Stimulated activated CD4-positive, alpha-beta T cell treated with anti-CD3 and anti-CD28 coated beads, Interleukin-12 subunit alpha, Interleukin-12 subunit beta, amount 100 ng/mL, for 48 hours (primary cell): ENCODE measurements around the gene TBX2.

Source experiments
- DNase-seq, 3 donors: peaks; one replicate each; pipeline ENCODE4 v3.0.0-alpha.2; 2020; ENCODE audit warnings: low read depth in 2 of 3, low spot score in 1 of 3

The TBX2 gene

GRCh38 chr17:61368832-61369450 is 30.7 kb upstream of the TBX2 start:
- no peak for DNase-seq

DNA sequence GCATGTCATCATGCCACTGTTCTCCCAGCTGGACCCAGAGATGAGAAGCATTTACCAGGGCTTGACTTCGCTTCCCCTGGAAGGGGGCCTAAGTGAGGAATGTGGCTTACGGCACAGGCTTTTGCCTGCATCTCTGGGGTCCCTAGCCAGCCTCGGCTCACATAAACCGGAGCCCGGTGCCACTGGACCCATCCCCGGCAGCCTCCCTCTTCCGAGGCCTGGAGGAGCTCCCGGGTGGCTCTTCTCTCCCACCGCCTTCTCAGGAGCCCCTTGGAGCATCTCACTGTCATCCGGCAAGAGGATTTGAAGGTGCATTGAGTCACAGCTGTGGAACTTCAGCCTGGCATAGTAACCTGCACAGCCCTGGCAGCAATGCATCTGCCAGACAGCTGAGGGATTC is 29.9 kb upstream of the TBX2 start:
- DNase-seq: no peak

DNA sequence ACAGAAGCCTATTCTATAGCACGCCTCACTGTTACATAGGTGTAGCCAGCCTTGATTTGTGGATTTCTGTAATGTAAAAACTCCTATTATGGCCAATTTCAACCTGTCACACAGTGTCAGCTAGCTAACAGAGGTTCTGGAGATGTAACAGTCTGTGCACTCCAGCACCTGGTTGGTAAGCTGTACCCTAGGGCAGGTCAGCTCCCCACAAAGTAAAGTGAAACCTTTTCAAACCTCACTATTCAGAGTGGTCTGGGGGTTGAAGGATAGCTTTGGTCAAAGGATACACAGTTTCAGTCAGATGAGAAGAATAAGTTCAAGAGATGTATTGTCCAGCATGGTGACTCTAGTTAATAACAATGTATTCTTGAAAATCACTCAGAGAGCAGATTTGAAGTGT is 28.5 kb upstream of the TBX2 start:
- DNase-seq: no peak

GRCh38 chr17:61371606-61372005 is 28.0 kb upstream of the TBX2 start:
- DNase-seq: no peak

DNA sequence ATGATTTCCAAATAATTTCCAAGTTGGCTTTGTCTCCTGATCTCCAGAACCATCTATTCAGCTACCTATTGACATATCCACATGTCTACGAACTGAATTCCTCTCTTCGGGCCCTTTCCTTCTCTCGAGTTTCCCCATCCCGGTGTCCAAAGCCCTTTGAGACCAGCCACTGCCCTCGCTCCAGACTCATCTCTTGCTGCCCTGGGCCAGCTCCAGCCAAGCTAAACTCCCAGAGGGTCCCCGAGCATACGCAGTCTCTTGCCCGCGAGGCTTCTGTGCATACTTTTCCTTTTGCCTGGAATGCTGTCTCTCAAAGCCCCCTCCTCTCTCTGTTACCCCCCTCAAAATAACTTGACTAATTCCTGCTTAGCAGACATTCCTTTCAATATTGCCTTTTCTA is 27.2 kb upstream of the TBX2 start:
- DNase-seq: no peak

GRCh38 chr17:61376931-61377838 is 22.5 kb upstream of the TBX2 start:
- DNase-seq: no peak

GRCh38 chr17:61378658-61379456 is 20.8 kb upstream of the TBX2 start:
- DNase-seq: no peak

GRCh38 chr17:61379457-61380216 is 20.0 kb upstream of the TBX2 start:
- no peak for DNase-seq

DNA sequence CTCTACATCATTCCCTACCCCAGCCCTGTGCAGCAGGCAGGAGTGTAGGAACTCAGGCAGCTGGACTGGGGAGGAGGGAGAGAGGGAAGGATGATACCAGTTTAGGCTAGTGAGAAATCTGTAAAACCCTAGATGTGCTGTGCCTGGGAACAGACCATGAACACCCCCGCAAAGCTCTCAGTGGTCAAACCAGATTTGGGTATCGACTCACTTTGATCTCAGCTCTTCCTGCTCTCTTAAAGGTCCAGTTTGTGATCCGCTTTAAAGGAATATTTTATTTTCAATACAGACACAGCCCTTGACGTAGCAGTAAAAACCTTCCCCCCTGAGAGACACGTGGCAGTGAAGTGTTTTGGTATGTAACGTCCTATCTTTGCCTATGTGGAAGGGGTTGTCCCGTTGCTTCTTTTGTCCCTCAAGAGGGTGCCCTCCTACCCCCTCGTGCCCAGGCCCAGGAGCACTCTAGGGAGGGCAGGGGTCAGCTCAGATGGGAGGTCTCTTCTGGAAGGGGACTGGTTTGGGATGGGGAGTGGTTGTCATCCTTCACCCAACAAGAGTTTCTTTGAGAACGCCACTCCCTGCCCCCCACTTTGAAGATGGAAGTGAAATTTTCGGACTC is 19.3 kb upstream of the TBX2 start:
- no peak for DNase-seq

GRCh38 chr17:61380836-61381525 is 18.7 kb upstream of the TBX2 start:
- DNase-seq: no peak

DNA sequence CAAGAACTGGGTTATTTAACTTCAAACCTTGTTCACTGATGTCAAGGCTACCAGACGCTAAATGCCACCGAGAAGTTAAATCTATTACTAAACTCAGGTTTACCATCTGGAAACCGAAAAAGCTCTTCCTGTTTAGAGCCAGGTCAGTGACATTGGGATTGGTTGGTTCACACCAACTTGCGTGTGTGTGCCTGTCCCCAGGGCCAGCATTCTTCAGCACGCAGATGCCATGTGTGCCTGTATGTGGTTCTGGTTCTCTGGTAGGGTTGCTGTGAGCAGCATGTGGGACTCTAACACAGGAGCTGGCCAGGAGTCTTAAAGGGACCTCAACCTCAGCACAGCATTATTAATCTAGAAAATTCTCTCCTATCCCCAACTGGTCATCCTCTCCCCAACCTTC is 18.1 kb upstream of the TBX2 start:
- DNase-seq: no peak

DNA sequence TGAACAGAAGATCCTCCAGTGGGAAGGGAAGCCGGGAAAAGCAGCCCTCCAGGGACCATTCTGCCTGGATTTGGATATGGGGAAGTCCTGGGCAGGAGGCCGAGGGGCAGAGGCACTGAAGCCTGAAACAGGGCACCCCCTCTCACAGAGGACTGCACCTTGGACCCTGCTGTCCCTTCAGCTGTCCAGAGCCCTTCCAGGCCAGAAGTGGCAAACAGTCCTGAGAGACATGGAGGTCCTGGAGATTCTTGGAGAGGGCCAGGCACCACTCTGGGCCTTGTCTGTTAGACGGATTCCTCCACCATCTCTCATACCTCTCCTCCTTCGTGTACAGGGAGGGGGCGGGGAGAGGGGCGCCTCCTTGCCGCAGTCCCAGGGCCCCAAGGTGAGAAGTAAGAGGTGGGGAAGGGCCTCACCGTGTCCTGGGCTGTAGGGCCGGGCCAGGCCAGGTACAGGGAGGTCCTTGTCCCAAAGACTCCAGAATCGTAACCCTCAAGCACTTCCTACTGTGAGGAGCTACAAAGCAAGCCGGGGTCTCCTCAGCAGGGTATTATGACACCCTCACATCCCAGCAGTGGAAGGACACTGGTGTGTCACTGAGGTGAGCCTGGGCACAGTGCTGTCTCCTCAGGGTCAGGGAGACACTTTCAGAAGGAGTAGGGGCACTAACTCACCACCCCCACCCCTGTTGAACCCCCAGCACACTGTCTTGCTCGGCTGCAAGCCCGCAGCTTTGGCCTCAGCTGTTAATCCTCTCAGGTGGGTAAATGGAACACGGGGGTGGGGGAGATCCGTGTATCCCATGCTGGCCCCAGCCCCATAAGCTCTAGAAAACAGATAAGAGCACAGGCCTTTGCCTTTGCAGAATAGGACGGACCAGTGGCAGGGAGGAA is 16.6 kb upstream of the TBX2 start:
- DNase-seq: no peak

GRCh38 chr17:61383689-61384201 is 15.9 kb upstream of the TBX2 start:
- no peak for DNase-seq

DNA sequence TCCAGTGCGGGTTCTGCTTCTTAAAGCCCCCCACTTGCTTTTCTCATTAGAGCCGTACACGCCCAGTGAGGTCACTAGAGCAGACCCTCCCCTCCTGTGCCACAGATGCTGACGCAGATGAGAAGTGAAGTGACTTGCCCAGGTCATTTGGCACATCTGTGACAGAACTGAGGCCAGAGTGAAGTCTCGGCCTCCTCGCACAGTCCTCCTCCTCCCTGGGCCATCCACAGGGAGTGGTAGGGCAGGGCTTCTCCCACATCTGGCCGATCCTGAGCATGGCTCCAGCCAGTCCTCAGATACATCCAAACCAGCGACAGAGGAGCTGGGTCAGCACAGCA is 15.3 kb upstream of the TBX2 start:
- DNase-seq: no peak

DNA sequence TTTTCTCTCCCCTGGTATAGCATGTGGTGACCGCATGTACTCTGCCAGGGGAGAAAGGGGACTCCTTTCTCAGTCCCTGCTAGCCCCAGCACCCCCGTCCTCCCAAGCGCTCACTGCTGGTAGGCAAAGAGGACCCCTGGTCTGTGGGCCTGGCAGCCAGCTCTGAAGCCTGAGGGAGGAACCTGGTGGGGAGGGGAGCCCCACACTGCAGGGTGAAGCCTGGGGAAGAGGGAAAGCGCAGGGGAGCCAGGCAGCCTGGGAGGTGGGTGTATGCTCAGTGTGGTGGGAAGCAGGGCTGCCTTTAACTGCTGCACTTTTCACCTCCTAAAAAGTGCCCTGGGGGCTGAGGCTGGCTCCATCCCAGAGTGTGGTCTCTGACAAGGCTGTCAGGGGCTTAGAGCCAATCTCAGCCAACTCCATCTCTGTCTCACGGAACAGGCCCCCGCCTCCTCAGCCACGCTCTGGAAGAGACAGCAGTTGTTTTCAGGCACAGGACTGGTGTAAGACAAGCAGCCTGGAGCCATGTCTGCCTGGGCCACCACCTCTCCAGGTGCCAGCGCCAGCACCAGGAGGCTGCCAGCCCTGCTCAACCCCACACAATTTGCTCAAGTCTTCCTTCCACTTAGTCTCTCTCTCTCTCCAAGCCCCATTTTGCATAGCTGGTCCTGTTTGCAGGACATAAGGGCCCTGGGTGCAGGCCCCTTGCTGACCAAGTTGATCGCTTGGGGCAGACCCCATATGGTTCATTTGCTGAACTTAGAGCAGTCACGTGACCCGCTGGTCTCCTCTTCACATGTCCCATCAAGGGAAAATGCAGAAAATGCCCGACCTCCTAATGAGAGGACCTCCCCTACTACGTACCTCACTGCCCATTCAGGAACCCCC is 14.7 kb upstream of the TBX2 start:
- no peak for DNase-seq

DNA sequence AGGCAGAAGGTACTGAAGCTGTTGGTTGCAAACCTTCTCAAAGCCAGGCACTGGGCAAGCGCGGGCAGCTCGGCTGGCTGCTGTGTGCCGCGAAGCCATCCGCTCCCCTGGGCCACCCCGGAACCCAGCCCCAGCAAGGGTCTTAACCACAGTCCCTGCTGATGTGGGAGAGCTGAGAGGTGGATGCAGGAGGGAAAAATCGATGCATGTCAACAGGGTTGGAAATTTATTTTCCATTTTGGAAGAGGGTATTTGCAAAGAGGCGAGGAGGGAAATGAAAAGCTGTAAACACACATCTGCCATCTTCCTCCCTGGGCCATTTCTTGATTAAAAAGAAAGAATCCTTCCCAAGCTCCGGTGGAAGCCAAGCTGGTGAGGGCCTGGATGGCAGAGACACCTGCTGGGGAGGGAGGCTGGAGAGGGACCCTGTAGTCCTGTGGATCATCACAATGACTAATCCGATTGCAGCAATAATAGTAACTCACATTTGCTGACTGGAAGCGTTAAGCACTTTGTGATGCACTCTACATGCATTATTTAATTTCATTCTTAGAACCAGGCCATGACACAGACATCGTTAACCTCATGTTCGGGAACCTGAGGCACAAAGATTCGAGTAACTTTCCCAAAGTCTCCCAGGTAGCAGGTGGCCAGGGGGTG is 13.9 kb upstream of the TBX2 start:
- no peak for DNase-seq

DNA sequence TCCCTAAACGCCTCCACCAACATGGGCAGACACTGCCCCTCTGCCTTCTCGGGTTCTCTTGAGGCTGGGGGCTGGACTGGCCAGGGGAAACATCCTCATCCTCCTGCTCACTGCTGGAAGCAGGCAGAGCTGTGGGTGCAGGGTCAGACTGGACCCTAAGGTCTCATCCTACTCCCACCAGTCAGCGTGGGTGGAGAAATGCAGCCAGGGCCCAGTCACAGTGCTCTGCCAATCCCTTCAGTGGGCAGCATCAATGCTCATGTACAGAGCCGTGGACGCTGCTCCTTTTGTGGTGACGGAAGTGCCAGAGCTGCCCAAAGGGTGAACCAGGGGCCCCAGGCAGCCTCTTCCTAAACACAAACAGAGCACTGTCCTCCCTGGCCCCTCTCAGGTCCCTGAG is 13.4 kb upstream of the TBX2 start:
- no peak for DNase-seq

DNA sequence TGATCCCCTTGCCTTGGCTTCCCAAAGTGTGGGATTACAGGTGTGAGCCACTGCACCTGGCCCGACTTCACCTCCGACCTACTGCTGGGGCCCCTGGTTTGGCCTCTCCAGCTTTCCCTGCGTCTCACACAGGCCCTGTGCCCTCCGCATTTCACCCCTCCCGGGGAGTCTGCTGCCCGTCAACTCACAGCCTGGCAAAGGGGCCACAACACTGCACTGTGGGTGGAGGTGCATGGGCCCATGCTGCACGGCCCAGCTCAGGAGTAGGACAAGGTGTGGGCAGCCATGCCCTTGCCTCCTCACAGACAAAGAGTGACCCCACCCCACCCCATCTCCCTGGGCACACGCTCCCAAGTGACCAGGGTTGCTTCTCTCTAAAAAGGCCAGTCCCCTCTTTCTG is 12.6 kb upstream of the TBX2 start:
- DNase-seq: no peak
